Tibial nerve (tissue), 4 donors: ENCODE measurements around the gene SPINT3.

Experiments used
- CTCF ChIP-seq, 5 experiments: fragments of 200-600 bp in 3 of 5; fragments of 450-650 bp in 2 of 5; sonication (generic) in 3 of 5; IDR thresholded peaks; one replicate each; pipeline ENCODE4 v1.5.1; 2016 to 2019; ENCODE audit warnings: antibody characterized with exemption in 5 of 5, mild to moderate bottlenecking in 3 of 5, moderate library complexity in 2 of 5
- EP300 ChIP-seq, 2 donors: sonication (generic); formaldehyde crosslinking; IDR thresholded peaks; one replicate each; pipeline ENCODE4 v1.6.1; 2017; ENCODE audit warnings: antibody characterized with exemption in 2 of 2, mild to moderate bottlenecking in 1 of 2
- POLR2A ChIP-seq, 2 donors: fragments of 450-650 bp; IDR thresholded peaks; one replicate each; pipeline ENCODE4 v1.6.1; 2017; ENCODE audit warnings: antibody characterized with exemption in 2 of 2, mild to moderate bottlenecking in 2 of 2, moderate library complexity in 2 of 2

GRCh38 chr20:45497971-45498494 is 17.4 kb downstream of the SPINT3 start:
- TF ChIP-seq CTCF (IDR thresholded peaks at IDR 0.05), result no peak
- no peak for TF ChIP-seq POLR2A (IDR thresholded peaks at IDR 0.05)
- TF ChIP-seq EP300 (IDR thresholded peaks at IDR 0.05), result no peak
